ENCODE results near the gene S1PR5.
"Not testable (repeated sequence)": the region's sequence is repeated elsewhere in the genome, so short reads cannot be mapped to it uniquely, and the experiment has no call there.

Gene S1PR5

GRCh38 chr19:10517361-10517759 is at the start of gene S1PR5:
Gene S1PR5 (minus strand): TSS chr19:10517447. CDS start chr19:10515011, 2,436 bp downstream.
- no peak for DNase-seq

GRCh38 chr19:10566658-10567410 is 49.6 kb upstream of the S1PR5 start:
- peak; percentile 53 for DNase-seq

- no peak for DNase-seq
These were observed 49.1 kb upstream of the S1PR5 start for GRCh38 chr19:10566408-10566657.

GRCh38 chr19:10565567-10566407 is 48.5 kb upstream of the S1PR5 start, which contains the start of gene KRI1:
Gene KRI1 (minus strand): TSS chr19:10566010. CDS start chr19:10565999, 11 bp downstream.
- DNase-seq = peak; percentile 96

GRCh38 chr19:10565028-10565566 is 47.9 kb upstream of the S1PR5 start:
- peak; percentile 53 for DNase-seq

GRCh38 chr19:10562609-10563008 is 45.4 kb upstream of the S1PR5 start:
- no peak for DNase-seq

- DNase-seq = no peak
These were observed 42.9 kb upstream of the S1PR5 start for GRCh38 chr19:10560154-10560553.

GRCh38 chr19:10557603-10558197 is 40.5 kb upstream of the S1PR5 start:
- DNase-seq = no peak

GRCh38 chr19:10555610-10555973 is 38.3 kb upstream of the S1PR5 start:
- DNase-seq = no peak

- no peak for DNase-seq
These were observed 37.7 kb upstream of the S1PR5 start for GRCh38 chr19:10554760-10555609.

GRCh38 chr19:10553943-10554381 is 36.7 kb upstream of the S1PR5 start:
- peak; percentile 16 for DNase-seq

- no peak for DNase-seq
These were observed 35.9 kb upstream of the S1PR5 start for GRCh38 chr19:10553087-10553667.

GRCh38 chr19:10552510-10553053 is 35.3 kb upstream of the S1PR5 start:
- DNase-seq = no peak

- DNase-seq = peak; percentile 14
These were observed 34.6 kb upstream of the S1PR5 start for GRCh38 chr19:10551698-10552301.

- DNase-seq = not testable (repeated sequence)
These were observed 33.8 kb upstream of the S1PR5 start for GRCh38 chr19:10551006-10551405.

GRCh38 chr19:10550336-10550735 is 33.1 kb upstream of the S1PR5 start:
- no peak for DNase-seq

GRCh38 chr19:10549733-10550132 is 32.5 kb upstream of the S1PR5 start:
- DNase-seq = no peak

- DNase-seq = no peak
These were observed 31.6 kb upstream of the S1PR5 start for GRCh38 chr19:10548746-10549276.

- no peak for DNase-seq
These were observed 29.6 kb upstream of the S1PR5 start for GRCh38 chr19:10546817-10547216.

- no peak for DNase-seq
These were observed 27.6 kb upstream of the S1PR5 start for GRCh38 chr19:10544753-10545251.

- DNase-seq = peak; percentile 15
These were observed 27.1 kb upstream of the S1PR5 start for GRCh38 chr19:10544242-10544752.

Data from stimulated activated naive CD4-positive, alpha-beta T cell treated with Interleukin-2 at 50 U/mL for 16 hours (primary cell).